Tibial nerve (tissue), 4 donors: ENCODE results near the gene GNAI2. TPM values are rescaled to one million over a fixed set of nuclear protein-coding genes. Genes with fewer than 3 reads are reported as not detected.

ENCODE experiments used
- DNase-seq, 2 donors: peaks; one replicate each; pipeline ENCODE4 v3.0.0-alpha.2; 2019; ENCODE audit warnings: low spot score in 2 of 2
- H3K27ac ChIP-seq, 4 donors: fragments of 200-600 bp; sonication (generic) in 3 of 4; one replicate each; pipeline ENCODE4 v1.5.1; 2017 to 2019; ENCODE audit warnings: mild to moderate bottlenecking in 1 of 4
- H3K27me3 ChIP-seq, 2 donors: fragments of 200-600 bp; sonication (generic) in 1 of 2; one replicate each; pipeline versions ENCODE4 v1.5.1 to v1.6.0; 2017 to 2019
- H3K36me3 ChIP-seq, 3 donors: fragments of 200-600 bp; sonication (generic); one replicate each; pipeline ENCODE4 v1.5.1; 2018 to 2019
- H3K4me1 ChIP-seq, 4 donors: fragments of 200-600 bp; sonication (generic) in 3 of 4; one replicate each; pipeline ENCODE4 v1.5.1; 2017 to 2019
- H3K4me3 ChIP-seq, 4 donors: fragments of 200-600 bp; sonication (generic) in 3 of 4; one replicate each; pipeline ENCODE4 v1.5.1; 2017 to 2019; ENCODE audit warnings: mild to moderate bottlenecking in 1 of 4, moderate library complexity in 1 of 4
- H3K9me3 ChIP-seq, 4 donors: fragments of 200-600 bp; sonication (generic) in 3 of 4; one replicate each; pipeline ENCODE4 v1.5.1; 2017 to 2019
- EP300 ChIP-seq, 2 donors: sonication (generic); formaldehyde crosslinking; IDR thresholded peaks; one replicate each; pipeline ENCODE4 v1.6.1; 2017; ENCODE audit warnings: antibody characterized with exemption in 2 of 2, mild to moderate bottlenecking in 1 of 2
- POLR2A ChIP-seq, 2 donors: fragments of 450-650 bp; IDR thresholded peaks; one replicate each; pipeline ENCODE4 v1.6.1; 2017; ENCODE audit warnings: antibody characterized with exemption in 2 of 2, mild to moderate bottlenecking in 2 of 2, moderate library complexity in 2 of 2
- WGBS, 2 donors: methylation state at CpG; one replicate each; pipeline ENCODE4 v1.1.5; 2018; 5-methylcytosine and 5-hydroxymethylcytosine counted together
- total RNA-seq, 4 donors: library from RNA; depleted of rRNA; stranded (reverse); fragments of >200 nt; gene quantifications; one replicate each; pipeline ENCODE4 v1.1.0, GENCODE V29; 2016
- TF ChIP-seq, protein P1 (sequence below), 5 experiments: fragments of 200-600 bp in 3 of 5; fragments of 450-650 bp in 2 of 5; sonication (generic) in 3 of 5; IDR thresholded peaks; one replicate each; pipeline ENCODE4 v1.5.1; 2016 to 2019; ENCODE audit warnings: antibody characterized with exemption in 5 of 5, mild to moderate bottlenecking in 3 of 5, moderate library complexity in 2 of 5

Gene GNAI2
- total RNA-seq, 4 donors from 2014 or later: 201 to 265 (median 243) TPM

DNA sequence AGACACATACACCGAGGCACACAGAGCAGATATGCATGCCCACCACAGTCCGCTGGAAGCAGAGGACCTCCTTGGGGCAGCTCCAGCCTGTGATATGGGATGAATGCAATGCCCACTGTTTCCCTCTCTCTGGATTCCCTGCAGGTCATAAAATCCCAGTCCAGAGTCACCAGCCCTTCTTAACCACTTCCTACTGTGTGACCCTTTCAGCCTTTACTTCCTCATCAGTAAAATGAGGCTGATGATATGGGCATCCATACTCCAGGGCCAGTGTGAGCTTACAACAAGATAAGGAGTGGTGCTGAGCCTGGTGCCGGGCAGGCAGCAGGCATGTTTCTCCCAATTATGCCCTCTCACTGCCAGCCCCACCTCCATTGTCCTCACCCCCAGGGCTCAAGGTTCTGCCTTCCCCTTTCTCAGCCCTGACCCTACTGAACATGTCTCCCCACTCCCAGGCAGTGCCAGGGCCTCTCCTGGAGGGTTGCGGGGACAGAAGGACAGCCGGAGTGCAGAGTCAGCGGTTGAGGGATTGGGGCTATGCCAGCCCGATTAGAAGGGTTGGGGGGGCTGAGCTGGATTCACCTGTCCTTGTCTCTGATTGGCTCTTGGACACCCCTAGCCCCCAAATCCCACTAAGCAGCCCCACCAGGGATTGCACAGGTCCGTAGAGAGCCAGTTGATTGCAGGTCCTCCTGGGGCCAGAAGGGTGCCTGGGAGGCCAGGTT lies 44.9 kb upstream of the GNAI2 start, which contains the start of gene GNAT1:
GNAT1 (plus strand) TSS at position 675 of the 725 bp plus-strand sequence. CDS start 116 bp downstream, outside the sequence.
- no peak for TF ChIP-seq EP300 (IDR thresholded peaks at IDR 0.05)
- TF ChIP-seq, protein P1, sequence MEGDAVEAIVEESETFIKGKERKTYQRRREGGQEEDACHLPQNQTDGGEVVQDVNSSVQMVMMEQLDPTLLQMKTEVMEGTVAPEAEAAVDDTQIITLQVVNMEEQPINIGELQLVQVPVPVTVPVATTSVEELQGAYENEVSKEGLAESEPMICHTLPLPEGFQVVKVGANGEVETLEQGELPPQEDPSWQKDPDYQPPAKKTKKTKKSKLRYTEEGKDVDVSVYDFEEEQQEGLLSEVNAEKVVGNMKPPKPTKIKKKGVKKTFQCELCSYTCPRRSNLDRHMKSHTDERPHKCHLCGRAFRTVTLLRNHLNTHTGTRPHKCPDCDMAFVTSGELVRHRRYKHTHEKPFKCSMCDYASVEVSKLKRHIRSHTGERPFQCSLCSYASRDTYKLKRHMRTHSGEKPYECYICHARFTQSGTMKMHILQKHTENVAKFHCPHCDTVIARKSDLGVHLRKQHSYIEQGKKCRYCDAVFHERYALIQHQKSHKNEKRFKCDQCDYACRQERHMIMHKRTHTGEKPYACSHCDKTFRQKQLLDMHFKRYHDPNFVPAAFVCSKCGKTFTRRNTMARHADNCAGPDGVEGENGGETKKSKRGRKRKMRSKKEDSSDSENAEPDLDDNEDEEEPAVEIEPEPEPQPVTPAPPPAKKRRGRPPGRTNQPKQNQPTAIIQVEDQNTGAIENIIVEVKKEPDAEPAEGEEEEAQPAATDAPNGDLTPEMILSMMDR (IDR thresholded peaks at IDR 0.05): no peak
- TF ChIP-seq POLR2A (IDR thresholded peaks at IDR 0.05): no peak
- no peaks in the 10 kb centered on the region for H3K36me3 ChIP-seq
- no peak within 1 kb of the TSS for H3K27ac ChIP-seq
- H3K4me3 ChIP-seq: no peak within 1 kb of the TSS
- peaks cover 0 to 37% of the 10 kb centered on the region in 2 donors for H3K27me3 ChIP-seq
- no peaks in the 10 kb centered on the region for H3K9me3 ChIP-seq
- WGBS, 2 donors: 67 to 72% methylated on average over 5 to 8 of the region's 8 CpGs
- peaks cover 0 to 25% (median 12%) of the 10 kb centered on the region in 4 donors for H3K4me1 ChIP-seq
- no peak for DNase-seq

DNA sequence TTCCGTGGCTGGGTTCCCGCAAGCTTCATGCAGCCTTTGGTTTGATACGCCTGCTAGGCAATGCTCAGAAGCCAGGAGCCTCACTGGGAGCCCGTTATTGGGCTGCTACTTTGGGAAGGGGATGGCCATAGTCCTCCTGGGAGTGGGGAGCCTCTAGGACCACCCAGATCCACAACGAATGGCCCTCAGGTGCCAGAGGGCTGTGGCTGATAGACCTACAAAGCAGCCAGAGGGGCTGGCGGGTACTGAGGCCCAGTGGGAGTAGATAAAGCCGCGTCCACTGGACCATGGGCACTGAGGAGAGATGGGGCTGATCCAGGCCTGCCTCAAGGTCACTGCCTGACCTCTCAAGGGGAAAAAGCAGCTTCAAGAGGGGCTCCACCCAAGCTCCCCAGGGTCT lies 43.9 kb upstream of the GNAI2 start:
- Histone ChIP-seq H3K27ac (no peak overlapping the region), H3K4me1 (peaks cover 0 to 25% (median 12%) of the 10 kb centered on the region in 4 donors), H3K27me3 (peaks cover 0 to 37% of the 10 kb centered on the region in 2 donors), H3K9me3 (no peaks in the 10 kb centered on the region), H3K36me3 (no peaks in the 10 kb centered on the region), H3K4me3 (no peak overlapping the region)
- 77 to 86% methylated on average over 6 to 8 of the region's 8 CpGs for WGBS, 2 donors
- TF ChIP-seq POLR2A (IDR thresholded peaks at IDR 0.05) (no peak), EP300 (IDR thresholded peaks at IDR 0.05) (no peak)
- TF ChIP-seq, protein P1 (IDR thresholded peaks at IDR 0.05): no peak
- DNase-seq: no peak

- TF ChIP-seq POLR2A (IDR thresholded peaks at IDR 0.05): no peak
- TF ChIP-seq EP300 (IDR thresholded peaks at IDR 0.05): no peak
- TF ChIP-seq, protein P1 (IDR thresholded peaks at IDR 0.05): peak; percentile 88 to 94 (median 92)
- peaks cover 0 to 37% of the 10 kb centered on the region in 2 donors for H3K27me3 ChIP-seq
- H3K9me3 ChIP-seq: no peaks in the 10 kb centered on the region
- H3K4me1 ChIP-seq: peaks cover 0 to 25% (median 12%) of the 10 kb centered on the region in 4 donors
- H3K4me3 ChIP-seq: no peak overlapping the region
- DNase-seq: peak; percentile 55 to 82
- H3K36me3 ChIP-seq: no peaks in the 10 kb centered on the region
- no peak overlapping the region for H3K27ac ChIP-seq
- WGBS, 2 donors: 12 to 15% methylated on average over 16 to 17 of the region's 21 CpGs
These were observed 43.3 kb upstream of the GNAI2 start for GRCh38 chr3:50192689-50193141.

- WGBS, 2 donors: 38 to 48% methylated on average over 20 to 23 of the region's 36 CpGs
- peaks cover 0 to 37% of the 10 kb centered on the region in 2 donors for H3K27me3 ChIP-seq
- H3K27ac ChIP-seq: no peak overlapping the region
- no peak overlapping the region for H3K4me3 ChIP-seq
- no peaks in the 10 kb centered on the region for H3K9me3 ChIP-seq
- peaks cover 0 to 25% (median 12%) of the 10 kb centered on the region in 4 donors for H3K4me1 ChIP-seq
- no peak for DNase-seq
- H3K36me3 ChIP-seq: no peaks in the 10 kb centered on the region
- TF ChIP-seq, protein P1 (IDR thresholded peaks at IDR 0.05): no peak
These were observed 42.7 kb upstream of the GNAI2 start for GRCh38 chr3:50193286-50193685.

GRCh38 chr3:50193746-50194127 lies 42.3 kb upstream of the GNAI2 start:
- Histone ChIP-seq H3K9me3 (no peaks in the 10 kb centered on the region), H3K4me3 (no peak overlapping the region), H3K27me3 (peaks cover 0 to 37% of the 10 kb centered on the region in 2 donors), H3K27ac (no peak overlapping the region), H3K4me1 (peaks cover 0 to 25% (median 12%) of the 10 kb centered on the region in 4 donors), H3K36me3 (no peaks in the 10 kb centered on the region)
- 24 to 26% methylated on average over 26 to 28 of the region's 34 CpGs for WGBS, 2 donors
- no peak for TF ChIP-seq EP300 (IDR thresholded peaks at IDR 0.05)
- TF ChIP-seq, protein P1 (IDR thresholded peaks at IDR 0.05): no peak
- no peak for TF ChIP-seq POLR2A (IDR thresholded peaks at IDR 0.05)
- no peak for DNase-seq
